Fibroblast of lung (primary cell): ENCODE results near the gene ZNF750. TPM values are rescaled to one million over a fixed set of nuclear protein-coding genes. Genes with fewer than 3 reads are reported as not detected.

Experiments used
- DNase-seq, 2 donors: peaks; one replicate each; pipeline versions ENCODE4 v3.0.0 to v3.0.0-alpha.2; 2010; ENCODE audit warnings: low read depth in 2 of 2
- H2AFZ ChIP-seq: 2 replicates; pipeline ENCODE4 v1.5.1; 2012; ENCODE audit warnings: low read length, control low read depth, inconsistent platforms
- H3K27ac ChIP-seq: 2 replicates; pipeline ENCODE4 v1.5.1; 2011; ENCODE audit warnings: low read length, control low read depth; ENCODE audit not compliant: insufficient read depth
- H3K27me3 ChIP-seq: 2 replicates; pipeline ENCODE4 v1.5.1; 2011; ENCODE audit warnings: mild to moderate bottlenecking, low read length; ENCODE audit not compliant: control insufficient read depth, insufficient read depth
- H3K36me3 ChIP-seq: 2 replicates; pipeline ENCODE4 v1.5.1; 2011; ENCODE audit warnings: low read length; ENCODE audit not compliant: control insufficient read depth, insufficient read depth
- H3K4me1 ChIP-seq: 2 replicates; pipeline ENCODE4 v1.5.1; 2011; ENCODE audit warnings: low read length; ENCODE audit not compliant: control insufficient read depth, insufficient read depth; ENCODE audit errors: extremely low read depth
- H3K4me2 ChIP-seq: 2 replicates; pipeline ENCODE4 v1.5.1; 2011; ENCODE audit warnings: low read length, control low read depth; ENCODE audit not compliant: insufficient read depth; ENCODE audit errors: extremely low read depth
- H3K4me3 ChIP-seq, 4 experiments: fragments of 200-600 bp in 1 of 4; sonication (generic) in 1 of 4; replicated peaks in 1 of 4; 2 replicates each; pipeline ENCODE4 v1.5.1; 2011 to 2016; ENCODE audit warnings: low read length in 4 of 4, low read depth in 3 of 4, mild to moderate bottlenecking in 3 of 4, control low read depth in 2 of 4, inconsistent platforms in 1 of 4, mixed read lengths in 1 of 4; ENCODE audit not compliant: insufficient read depth in 1 of 4; ENCODE audit errors: control extremely low read depth in 1 of 4
- H3K79me2 ChIP-seq: 2 replicates; pipeline ENCODE4 v1.5.1; 2012; ENCODE audit warnings: mild to moderate bottlenecking, low read length, inconsistent platforms; ENCODE audit not compliant: control insufficient read depth, insufficient read depth
- H3K9ac ChIP-seq: 2 replicates; pipeline ENCODE4 v1.5.1; 2011; ENCODE audit warnings: mild to moderate bottlenecking, low read length, control low read depth; ENCODE audit not compliant: insufficient read depth
- H3K9me3 ChIP-seq: 2 replicates; pipeline ENCODE4 v1.5.1; 2012; ENCODE audit warnings: low read depth, low read length; ENCODE audit not compliant: control insufficient read depth, insufficient read depth
- H4K20me1 ChIP-seq: 2 replicates; pipeline ENCODE4 v1.5.1; 2011; ENCODE audit warnings: low read length; ENCODE audit not compliant: control insufficient read depth, insufficient read depth; ENCODE audit errors: extremely low read depth
- EZH2 ChIP-seq: IDR thresholded peaks from 2 replicates; pipeline ENCODE4 v1.5.1; 2012; ENCODE audit warnings: low read length, control low read depth, mild to moderate bottlenecking; ENCODE audit errors: missing control alignments
- polyA plus RNA-seq, 2 donors: library from polyadenylated mRNA; depleted of rRNA in 1 of 2; stranded (reverse) in 1 of 2; unstranded in 1 of 2; fragments of >200 nt; gene quantifications; 2 replicates each; pipeline ENCODE4 v1.2.1, GENCODE V29; 2011 to 2012; ENCODE audit warnings: missing spikeins in 1 of 2
- total RNA-seq: library from RNA; depleted of rRNA; stranded (reverse); fragments of >200 nt; gene quantifications from 2 replicates; pipeline ENCODE4 v1.2.1, GENCODE V29; 2014
- TF ChIP-seq, protein P1 (sequence below), 2 donors: IDR thresholded peaks in 1 of 2; conservative IDR thresholded peaks in 1 of 2; 1 replicate in 1 of 2; 2 replicates in 1 of 2; pipeline ENCODE4 v1.5.1; 2011 to 2012; ENCODE audit warnings: low read length in 2 of 2, control low read depth in 1 of 2, inconsistent platforms in 1 of 2, low read depth in 1 of 2, mild to moderate bottlenecking in 1 of 2

The ZNF750 gene
- total and polyA plus RNA-seq, 2 donors (not counting 1 experiment from before 2014, with no cell fraction given), result not detected

DNA sequence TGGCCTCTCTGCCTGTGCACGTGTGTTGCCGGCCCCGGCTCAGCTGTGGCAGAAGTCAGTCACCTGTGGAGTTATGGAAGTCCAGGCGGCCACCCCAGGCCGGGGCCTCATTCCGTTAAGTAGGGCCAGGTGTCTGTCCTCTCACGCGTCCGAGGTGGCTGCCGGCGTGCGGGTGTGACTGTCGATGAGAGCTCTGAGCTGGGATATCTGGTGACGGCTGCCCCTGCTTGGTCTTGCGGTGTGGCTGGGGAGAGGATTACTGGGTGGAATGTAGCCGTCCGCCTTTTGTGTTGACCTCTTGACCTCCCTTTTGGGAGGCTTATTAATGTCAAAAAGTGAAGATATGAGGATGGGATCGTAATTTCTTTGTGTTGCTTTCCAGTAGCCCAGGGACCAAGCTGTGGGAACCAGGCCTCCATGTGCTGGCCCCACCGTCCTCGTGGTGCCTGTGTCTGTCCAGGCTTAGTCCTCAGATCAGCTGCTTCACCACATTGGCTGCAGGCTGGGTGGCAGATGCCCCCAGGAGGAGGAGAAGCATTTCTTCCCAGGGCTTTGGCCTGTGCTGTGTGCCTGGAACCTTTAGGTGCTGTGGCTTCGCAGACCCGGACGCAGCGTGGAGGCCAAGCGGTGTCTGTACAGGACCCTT, 23.0 kb upstream of the ZNF750 start:
- no peaks in the 10 kb centered on the region for H3K27me3 ChIP-seq
- H2AFZ ChIP-seq, result no peak overlapping the region
- no peak for DNase-seq
- H3K4me1 ChIP-seq, result peaks cover 18% of the 10 kb centered on the region
- no peak overlapping the region for H3K4me3 ChIP-seq
- no peak for TF ChIP-seq EZH2
- TF ChIP-seq, protein P1, sequence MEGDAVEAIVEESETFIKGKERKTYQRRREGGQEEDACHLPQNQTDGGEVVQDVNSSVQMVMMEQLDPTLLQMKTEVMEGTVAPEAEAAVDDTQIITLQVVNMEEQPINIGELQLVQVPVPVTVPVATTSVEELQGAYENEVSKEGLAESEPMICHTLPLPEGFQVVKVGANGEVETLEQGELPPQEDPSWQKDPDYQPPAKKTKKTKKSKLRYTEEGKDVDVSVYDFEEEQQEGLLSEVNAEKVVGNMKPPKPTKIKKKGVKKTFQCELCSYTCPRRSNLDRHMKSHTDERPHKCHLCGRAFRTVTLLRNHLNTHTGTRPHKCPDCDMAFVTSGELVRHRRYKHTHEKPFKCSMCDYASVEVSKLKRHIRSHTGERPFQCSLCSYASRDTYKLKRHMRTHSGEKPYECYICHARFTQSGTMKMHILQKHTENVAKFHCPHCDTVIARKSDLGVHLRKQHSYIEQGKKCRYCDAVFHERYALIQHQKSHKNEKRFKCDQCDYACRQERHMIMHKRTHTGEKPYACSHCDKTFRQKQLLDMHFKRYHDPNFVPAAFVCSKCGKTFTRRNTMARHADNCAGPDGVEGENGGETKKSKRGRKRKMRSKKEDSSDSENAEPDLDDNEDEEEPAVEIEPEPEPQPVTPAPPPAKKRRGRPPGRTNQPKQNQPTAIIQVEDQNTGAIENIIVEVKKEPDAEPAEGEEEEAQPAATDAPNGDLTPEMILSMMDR (conservative IDR thresholded peaks at IDR 0.05 in 1 of 2, IDR thresholded peaks at IDR 0.05 in 1 of 2; ENCODE audit: low read depth in 1 of 2, low read length in 2 of 2), result no peak
- H3K9ac ChIP-seq, result no peak overlapping the region
- no peaks in the 10 kb centered on the region for H3K79me2 ChIP-seq
- H4K20me1 ChIP-seq, result no peaks in the 10 kb centered on the region
- H3K9me3 ChIP-seq, result no peaks in the 10 kb centered on the region
- H3K27ac ChIP-seq, result no peak overlapping the region
- H3K4me2 ChIP-seq, result no peak overlapping the region
- H3K36me3 ChIP-seq, result no peaks in the 10 kb centered on the region

DNA sequence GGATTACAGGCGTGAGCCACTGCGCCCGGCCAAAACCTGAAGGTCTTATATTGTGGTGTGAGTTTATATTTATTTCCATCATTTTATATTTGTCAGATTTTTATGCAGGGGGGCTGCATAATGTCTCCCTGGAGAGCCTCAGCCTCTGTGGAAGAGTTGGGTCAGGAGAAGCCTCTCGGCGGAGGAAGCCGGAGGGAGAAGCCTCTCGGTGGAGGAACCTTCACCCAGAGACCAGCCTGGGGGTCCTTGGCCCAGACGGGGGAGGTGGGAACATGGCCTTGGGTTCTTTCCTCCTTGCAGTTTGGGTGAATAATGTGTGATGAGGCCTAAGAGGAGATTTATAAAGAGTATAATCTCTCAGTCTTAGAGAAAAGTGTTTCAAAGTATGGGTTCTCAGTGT, 22.4 kb upstream of the ZNF750 start:
- no peaks in the 10 kb centered on the region for H3K79me2 ChIP-seq
- no peaks in the 10 kb centered on the region for H3K9me3 ChIP-seq
- H3K4me2 ChIP-seq, result no peak overlapping the region
- H3K4me1 ChIP-seq, result peaks cover 17% of the 10 kb centered on the region
- no peaks in the 10 kb centered on the region for H3K27me3 ChIP-seq
- no peaks in the 10 kb centered on the region for H4K20me1 ChIP-seq
- no peak overlapping the region for H3K4me3 ChIP-seq
- no peak overlapping the region for H3K9ac ChIP-seq
- DNase-seq, result no peak
- H2AFZ ChIP-seq, result no peak overlapping the region
- no peak for TF ChIP-seq EZH2
- TF ChIP-seq, protein P1 (conservative IDR thresholded peaks at IDR 0.05 in 1 of 2, IDR thresholded peaks at IDR 0.05 in 1 of 2; ENCODE audit: low read depth in 1 of 2, low read length in 2 of 2), result no peak
- H3K27ac ChIP-seq, result no peak overlapping the region
- H3K36me3 ChIP-seq, result no peaks in the 10 kb centered on the region

DNA sequence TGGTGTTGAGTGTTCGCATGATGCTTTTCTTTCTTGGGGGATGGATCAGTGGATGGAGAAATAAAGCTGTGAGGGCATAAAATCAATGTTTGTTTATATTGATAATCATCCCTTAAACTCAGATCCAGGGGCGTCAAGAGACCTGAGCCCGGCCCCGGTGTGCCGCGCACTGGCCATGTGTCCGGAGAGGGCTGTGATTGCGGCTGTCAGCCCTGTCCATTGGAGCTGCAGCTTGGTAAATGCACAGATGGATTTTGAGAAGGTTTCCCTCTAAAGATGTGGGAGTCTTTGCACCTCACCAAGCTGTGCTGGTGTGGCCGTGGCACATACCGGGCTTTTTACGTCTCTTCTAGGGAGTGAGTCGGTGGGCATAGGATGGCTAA, 21.6 kb upstream of the ZNF750 start:
- H3K79me2 ChIP-seq, result no peaks in the 10 kb centered on the region
- no peak overlapping the region for H3K27ac ChIP-seq
- H3K4me2 ChIP-seq, result no peak overlapping the region
- H3K4me3 ChIP-seq, result no peak overlapping the region
- H3K36me3 ChIP-seq, result no peaks in the 10 kb centered on the region
- TF ChIP-seq EZH2, result no peak
- TF ChIP-seq, protein P1 (conservative IDR thresholded peaks at IDR 0.05 in 1 of 2, IDR thresholded peaks at IDR 0.05 in 1 of 2; ENCODE audit: low read depth in 1 of 2, low read length in 2 of 2), result no peak
- no peaks in the 10 kb centered on the region for H3K27me3 ChIP-seq
- peaks cover 9% of the 10 kb centered on the region for H3K4me1 ChIP-seq
- H3K9me3 ChIP-seq, result no peaks in the 10 kb centered on the region
- no peaks in the 10 kb centered on the region for H4K20me1 ChIP-seq
- no peak for DNase-seq
- no peak overlapping the region for H2AFZ ChIP-seq
- no peak overlapping the region for H3K9ac ChIP-seq
